ENCODE results near the gene SLC26A5.
A peak's percentile ranks its signal among the peaks of the same experiment; 100 is the strongest.

Gene SLC26A5

DNA sequence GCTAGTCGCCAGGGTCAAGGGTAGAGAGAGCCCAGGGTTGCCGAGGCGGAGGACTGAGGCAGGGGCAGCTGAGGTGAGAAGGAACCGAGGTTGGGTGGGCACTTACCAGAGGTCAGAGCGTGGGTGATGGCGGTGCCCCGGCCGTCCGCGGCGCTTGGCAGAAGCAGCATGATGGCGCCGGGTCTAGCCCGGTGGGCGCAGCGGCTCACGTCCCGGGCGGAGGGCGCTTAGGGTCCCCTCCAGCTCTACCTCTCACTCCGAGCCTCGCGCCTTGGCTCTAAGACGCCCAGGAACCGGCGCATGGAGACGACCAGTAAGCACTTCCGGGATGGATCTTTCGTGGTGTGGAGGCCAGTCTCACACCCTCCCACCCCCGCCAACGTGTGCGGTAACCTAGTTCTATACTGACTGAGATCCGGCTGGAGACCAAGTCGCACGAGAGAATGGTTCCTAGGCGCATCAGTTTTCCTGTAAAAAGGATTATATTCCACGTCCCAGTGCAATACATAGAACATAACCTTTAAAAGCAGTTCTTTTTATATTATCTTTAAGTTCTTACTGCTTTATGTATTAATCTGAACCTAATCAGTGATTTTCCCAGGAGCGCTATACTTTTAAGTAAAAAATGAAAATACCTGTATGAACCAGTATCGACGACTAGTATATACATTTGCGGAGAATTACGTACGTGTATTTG lies 101.4 kb downstream of the SLC26A5 start, which contains the start of gene DNAJC2:
DNAJC2 (minus strand) TSS at position 315 of the 697 bp plus-strand sequence; CDS start at position 170, 145 bp downstream.
- peak within 1 kb of the TSS; percentile 73 for H3K27ac ChIP-seq
- TF ChIP-seq CTCF (IDR thresholded peaks at IDR 0.05): no peak
- no peak for TF ChIP-seq ZFX (IDR thresholded peaks at IDR 0.05; ENCODE audit: borderline replicate concordance)

DNA sequence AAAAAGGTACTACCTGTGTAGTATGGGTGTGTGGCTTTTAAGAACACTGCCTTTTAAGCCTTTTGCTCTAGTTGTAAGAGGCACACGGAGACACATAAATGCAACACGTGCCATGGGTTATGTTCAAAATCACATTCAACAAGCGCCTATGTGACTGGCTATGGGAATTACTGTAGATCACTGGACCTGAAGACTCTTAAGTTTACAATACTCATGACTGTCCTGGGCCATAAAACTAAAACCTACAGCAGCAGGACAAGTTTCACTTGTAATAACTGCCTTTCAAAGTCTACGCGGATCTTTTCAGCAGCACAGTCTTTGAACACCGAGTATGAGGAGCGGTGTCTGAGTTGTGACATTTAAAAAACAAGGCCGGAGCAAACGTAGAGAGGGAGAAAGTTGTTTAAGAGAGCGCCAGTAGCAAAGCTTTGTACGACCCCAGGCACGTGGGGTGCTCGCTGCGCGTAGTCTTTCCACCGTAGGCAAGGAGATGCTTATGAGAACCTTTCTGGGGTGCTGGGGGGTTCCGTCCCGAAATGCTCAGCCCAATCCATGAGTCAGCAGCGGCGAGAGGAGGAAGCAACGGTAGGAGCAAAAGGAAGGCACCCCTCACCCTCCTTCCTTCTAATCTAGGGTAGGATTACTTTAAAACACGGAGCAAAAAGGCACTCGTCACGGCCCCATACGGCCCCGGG lies 102.1 kb downstream of the SLC26A5 start:
- TF ChIP-seq CTCF (IDR thresholded peaks at IDR 0.05): no peak
- TF ChIP-seq ZFX (IDR thresholded peaks at IDR 0.05; ENCODE audit: borderline replicate concordance): no peak
- H3K27ac ChIP-seq: peak overlapping the region; percentile 73

DNA sequence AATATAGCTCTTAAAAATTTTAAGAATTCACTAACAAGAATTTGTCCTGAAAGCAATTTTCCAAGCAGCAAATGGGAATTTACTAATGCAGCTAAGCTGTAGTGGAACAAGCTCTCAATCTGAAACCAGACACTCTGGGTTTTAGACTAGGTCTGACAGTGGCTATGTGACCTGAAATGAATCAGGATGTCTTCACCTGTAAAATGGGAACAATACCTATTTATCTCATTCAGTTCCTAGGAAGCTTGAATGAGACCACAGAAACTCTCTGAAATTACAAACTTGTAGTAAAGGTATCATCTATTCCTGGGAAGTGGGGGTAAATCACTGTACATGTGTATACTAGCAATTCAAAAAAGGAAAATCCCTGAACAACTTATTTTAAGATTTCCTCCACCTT lies 102.7 kb downstream of the SLC26A5 start:
- peak overlapping the region; percentile 73 for H3K27ac ChIP-seq
- TF ChIP-seq CTCF (IDR thresholded peaks at IDR 0.05): no peak
- TF ChIP-seq ZFX (IDR thresholded peaks at IDR 0.05; ENCODE audit: borderline replicate concordance): no peak

DNA sequence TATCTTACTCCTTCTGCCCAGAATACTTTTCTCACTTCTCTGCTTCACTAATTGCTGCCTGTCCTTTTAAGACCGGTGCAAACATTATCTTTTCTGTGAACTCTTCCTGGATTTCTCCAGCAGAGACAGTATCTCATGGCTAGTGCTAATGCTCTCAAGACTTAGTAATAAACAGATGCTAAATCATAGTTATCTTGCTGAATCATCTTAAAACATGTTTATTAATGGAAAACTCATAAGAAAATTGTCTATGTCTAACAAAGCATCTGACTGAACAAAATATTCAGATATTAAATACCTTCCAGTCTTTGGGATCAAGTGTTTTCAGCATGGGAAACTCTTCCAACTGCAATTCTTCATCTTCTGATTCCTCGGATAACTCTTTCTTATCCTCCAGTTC lies 104.5 kb downstream of the SLC26A5 start:
- no peak for TF ChIP-seq ZFX (IDR thresholded peaks at IDR 0.05; ENCODE audit: borderline replicate concordance)
- TF ChIP-seq CTCF (IDR thresholded peaks at IDR 0.05): no peak

DNA sequence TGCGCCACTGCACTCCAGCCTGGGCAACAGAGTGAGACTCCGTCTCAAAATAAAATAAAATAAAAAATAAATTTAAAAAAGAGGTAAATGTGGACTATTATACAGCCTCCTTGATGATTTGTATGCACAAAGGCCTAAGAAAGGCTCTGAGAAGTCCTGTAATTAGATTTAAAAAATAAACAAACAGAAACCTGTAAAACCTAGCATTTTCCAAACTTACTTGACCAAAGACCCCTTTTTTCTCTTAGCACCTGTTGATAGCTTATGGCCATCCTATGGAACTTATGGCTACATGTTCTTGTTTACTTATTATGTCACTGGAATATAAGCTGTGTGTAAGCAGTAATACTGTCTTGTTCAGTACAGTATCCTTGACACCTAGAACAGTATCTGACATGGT lies 107.1 kb downstream of the SLC26A5 start:
- TF ChIP-seq CTCF (IDR thresholded peaks at IDR 0.05): no peak
- TF ChIP-seq ZFX (IDR thresholded peaks at IDR 0.05; ENCODE audit: borderline replicate concordance): no peak
- H3K27ac ChIP-seq: no peak overlapping the region

More for the DNA sequence above, 104.5 kb downstream of the SLC26A5 start:
- H3K27ac ChIP-seq: no peak overlapping the region

DNA sequence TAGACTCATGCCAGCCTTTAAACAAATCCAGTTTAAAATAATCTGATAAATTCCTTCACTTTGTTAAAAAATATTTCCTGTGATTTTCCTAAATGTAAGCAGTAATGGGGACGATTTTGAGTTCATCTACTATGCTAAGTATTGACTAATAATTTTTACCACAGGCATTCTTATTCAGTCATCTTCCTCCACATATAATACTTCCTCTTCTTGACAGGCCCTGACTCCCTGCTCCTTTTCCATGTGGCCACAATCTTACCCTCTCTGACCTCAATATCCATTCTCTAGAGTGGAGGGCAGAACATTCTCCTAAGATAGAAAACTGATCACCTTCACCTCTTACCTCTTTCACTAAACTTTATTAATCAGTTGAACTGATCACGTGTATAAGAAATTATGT lies 109.2 kb downstream of the SLC26A5 start:
- no peak for TF ChIP-seq CTCF (IDR thresholded peaks at IDR 0.05)
- TF ChIP-seq ZFX (IDR thresholded peaks at IDR 0.05; ENCODE audit: borderline replicate concordance): no peak
- no peak overlapping the region for H3K27ac ChIP-seq

DNA sequence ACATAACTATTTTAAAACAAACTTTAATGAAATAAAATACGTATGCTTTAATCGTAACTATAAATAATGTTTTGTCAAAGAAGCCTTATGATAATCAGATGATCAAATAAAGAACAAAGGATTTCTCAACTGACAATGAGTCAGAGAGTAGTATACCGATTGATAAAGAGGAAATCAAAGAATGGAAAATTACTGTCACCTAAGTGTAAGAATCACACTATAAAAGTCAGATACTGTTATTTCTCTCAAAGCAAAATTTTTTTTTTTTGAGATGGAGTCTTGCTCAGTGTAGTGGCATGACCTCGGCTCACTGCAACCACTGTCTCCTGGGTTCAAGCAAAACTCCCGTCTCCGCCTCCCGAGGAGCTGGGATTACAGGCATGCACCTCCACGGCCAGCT lies 120.3 kb downstream of the SLC26A5 start:
- TF ChIP-seq CTCF (IDR thresholded peaks at IDR 0.05) (no peak), ZFX (IDR thresholded peaks at IDR 0.05; ENCODE audit: borderline replicate concordance) (no peak)

More for the DNA sequence above, 120.3 kb downstream of the SLC26A5 start:
- no peak overlapping the region for H3K27ac ChIP-seq

All from 22Rv1 (cell line).